ENCODE results near the gene CBX1.
"Not testable (repeated sequence)": the region's sequence is repeated elsewhere in the genome, so short reads cannot be mapped to it uniquely, and the experiment has no call there.

Gene CBX1

GRCh38 chr17:48051706-48052486 is 49.4 kb downstream of the CBX1 start:
- no peak for DNase-seq (ENCODE audit: low spot score)

- DNase-seq (ENCODE audit: low spot score): no peak
Observed at GRCh38 chr17:48051283-48051682, 50.0 kb downstream of the CBX1 start.

GRCh38 chr17:48048384-48049126 is 52.7 kb downstream of the CBX1 start:
- peak; percentile 84 for DNase-seq (ENCODE audit: low spot score)

- DNase-seq (ENCODE audit: low spot score): peak; percentile 92
Observed at GRCh38 chr17:48047741-48048383, 53.4 kb downstream of the CBX1 start, which contains the start of gene NFE2L1. TSS of gene NFE2L1 (plus strand) at chr17:48048359. CDS start at chr17:48051119, 2,760 bp downstream.

GRCh38 chr17:48047113-48047740 is 54.1 kb downstream of the CBX1 start:
- DNase-seq (ENCODE audit: low spot score): no peak

GRCh38 chr17:48046296-48046695 is 55.0 kb downstream of the CBX1 start:
- DNase-seq (ENCODE audit: low spot score): no peak

GRCh38 chr17:48045316-48046001 is 55.8 kb downstream of the CBX1 start:
- DNase-seq (ENCODE audit: low spot score): no peak

GRCh38 chr17:48044851-48045250 is 56.4 kb downstream of the CBX1 start:
- no peak for DNase-seq (ENCODE audit: low spot score)

GRCh38 chr17:48043176-48043575 is 58.1 kb downstream of the CBX1 start:
- no peak for DNase-seq (ENCODE audit: low spot score)

GRCh38 chr17:48038687-48039086 is 62.6 kb downstream of the CBX1 start:
- DNase-seq (ENCODE audit: low spot score): no peak

- DNase-seq (ENCODE audit: low spot score): no peak
Observed at GRCh38 chr17:48037838-48038323, 63.4 kb downstream of the CBX1 start.

- DNase-seq (ENCODE audit: low spot score): peak; percentile 52
Observed at GRCh38 chr17:48037036-48037837, 64.0 kb downstream of the CBX1 start, which contains the start of gene COPZ2. TSS of gene COPZ2 (minus strand) at chr17:48037797. CDS start at chr17:48037777, 20 bp downstream.

GRCh38 chr17:48036693-48037035 is 64.6 kb downstream of the CBX1 start:
- DNase-seq (ENCODE audit: low spot score): no peak

- DNase-seq (ENCODE audit: low spot score): not testable (repeated sequence)
Observed at GRCh38 chr17:48034734-48035133, 66.5 kb downstream of the CBX1 start.

GRCh38 chr17:48031966-48032365 is 69.3 kb downstream of the CBX1 start:
- DNase-seq (ENCODE audit: low spot score): no peak

GRCh38 chr17:48030531-48030930 is 70.7 kb downstream of the CBX1 start:
- no peak for DNase-seq (ENCODE audit: low spot score)

GRCh38 chr17:48028736-48029135 is 72.5 kb downstream of the CBX1 start:
- DNase-seq (ENCODE audit: low spot score): no peak

GRCh38 chr17:48027322-48027981 is 73.8 kb downstream of the CBX1 start:
- DNase-seq (ENCODE audit: low spot score): no peak

- peak; percentile 75 for DNase-seq (ENCODE audit: low spot score)
Observed at GRCh38 chr17:48026502-48027321, 74.6 kb downstream of the CBX1 start.

Measured in HuH-7.5 (cell line).